CD14-positive monocyte (primary cell): Measurements from ENCODE around the gene KIRREL3. TPM values are rescaled to one million over a fixed set of nuclear protein-coding genes. Genes with fewer than 3 reads are reported as not detected.

Source experiments
- DNase-seq, 3 donors: peaks; one replicate each; pipeline ENCODE4 v3.0.0-alpha.2; 2011 to 2022
- H2AFZ ChIP-seq: 2 replicates; pipeline ENCODE4 v1.6.0; 2012; ENCODE audit warnings: mild to moderate bottlenecking, low read depth, low read length, inconsistent platforms; ENCODE audit not compliant: insufficient read depth, poor library complexity, severe bottlenecking
- H3K27ac ChIP-seq, 2 donors: 1 replicate in 1 of 2; 2 replicates in 1 of 2; pipeline ENCODE4 v1.5.1; 2012 to 2013; ENCODE audit warnings: low read length in 2 of 2, control low read depth in 1 of 2, inconsistent platforms in 1 of 2, low read depth in 1 of 2, mild to moderate bottlenecking in 1 of 2
- H3K27me3 ChIP-seq, 2 donors: one replicate each; pipeline versions ENCODE4 v1.6.0 to v1.6.1; 2011 to 2013; ENCODE audit warnings: low read length in 2 of 2; ENCODE audit not compliant: control insufficient read depth in 2 of 2, insufficient read depth in 2 of 2
- H3K36me3 ChIP-seq, 2 donors: replicated peaks in 1 of 2; 1 replicate in 1 of 2; 2 replicates in 1 of 2; pipeline versions ENCODE4 v1.5.1 to v1.6.1; 2012 to 2013; ENCODE audit warnings: low read length in 2 of 2, control low read depth in 1 of 2, inconsistent platforms in 1 of 2, mild to moderate bottlenecking in 1 of 2; ENCODE audit not compliant: insufficient read depth in 2 of 2, control insufficient read depth in 1 of 2
- H3K4me1 ChIP-seq, 2 donors: 1 replicate in 1 of 2; 2 replicates in 1 of 2; pipeline versions ENCODE4 v1.5.1 to v1.6.1; 2012 to 2013; ENCODE audit warnings: low read length in 2 of 2, control low read depth in 1 of 2, inconsistent platforms in 1 of 2, mild to moderate bottlenecking in 1 of 2, moderate library complexity in 1 of 2; ENCODE audit not compliant: insufficient read depth in 2 of 2, control insufficient read depth in 1 of 2
- H3K4me2 ChIP-seq: replicated peaks from 2 replicates; pipeline ENCODE3; 2012; ENCODE audit warnings: low read length, moderate library complexity, mild to moderate bottlenecking; ENCODE audit not compliant: poor library complexity, severe bottlenecking; ENCODE audit errors: extremely low read depth
- H3K4me3 ChIP-seq, 3 experiments: fragments of 200-600 bp in 1 of 3; sonication (generic) in 1 of 3; replicated peaks in 1 of 3; 1 replicate in 2 of 3; 2 replicates in 1 of 3; pipeline ENCODE4 v1.5.1; 2011 to 2013; ENCODE audit warnings: low read length in 3 of 3, mild to moderate bottlenecking in 3 of 3, control low read depth in 2 of 3, low read depth in 2 of 3, inconsistent platforms in 1 of 3, moderate library complexity in 1 of 3
- H3K79me2 ChIP-seq: 2 replicates; pipeline ENCODE4 v1.6.0; 2012; ENCODE audit warnings: mild to moderate bottlenecking, control low read depth, inconsistent platforms, low read length, moderate library complexity; ENCODE audit not compliant: insufficient read depth
- H3K9ac ChIP-seq: 2 replicates; pipeline ENCODE4 v1.6.0; 2017; ENCODE audit warnings: low read length, mild to moderate bottlenecking; ENCODE audit not compliant: insufficient read depth, poor library complexity, severe bottlenecking
- H3K9me3 ChIP-seq, 2 donors: replicated peaks in 1 of 2; 1 replicate in 1 of 2; 2 replicates in 1 of 2; pipeline versions ENCODE4 v1.5.1 to v1.6.1; 2012 to 2013; ENCODE audit warnings: low read length in 2 of 2, control low read depth in 1 of 2; ENCODE audit not compliant: control insufficient read depth in 1 of 2, insufficient read depth in 1 of 2
- H4K20me1 ChIP-seq: 2 replicates; pipeline ENCODE4 v1.6.0; 2012; ENCODE audit warnings: mild to moderate bottlenecking, low read length, control low read depth, moderate library complexity; ENCODE audit not compliant: insufficient read depth
- H3K27ac Mint-ChIP-seq, 7 donors: one replicate each; pipeline ENCODE4 v1.8.0; 2020; ENCODE audit warnings: mild to moderate bottlenecking in 7 of 7, mixed read lengths in 7 of 7, moderate library complexity in 6 of 7, inconsistent platforms in 2 of 7
- H3K27me3 Mint-ChIP-seq, 3 donors: one replicate each; pipeline ENCODE4 v1.8.0; 2021 to 2022; ENCODE audit warnings: low read depth in 3 of 3, mild to moderate bottlenecking in 3 of 3, mixed read lengths in 3 of 3, moderate library complexity in 3 of 3, inconsistent platforms in 1 of 3
- H3K36me3 Mint-ChIP-seq, 2 donors: one replicate each; pipeline ENCODE4 v1.8.0; 2020; ENCODE audit warnings: mixed read lengths in 2 of 2, inconsistent platforms in 1 of 2, mild to moderate bottlenecking in 1 of 2
- H3K4me1 Mint-ChIP-seq: one replicate; pipeline ENCODE4 v1.8.0; 2020; ENCODE audit warnings: mild to moderate bottlenecking, mixed read lengths
- H3K4me3 Mint-ChIP-seq, 2 donors: one replicate each; pipeline ENCODE4 v1.8.0; 2020; ENCODE audit warnings: mild to moderate bottlenecking in 2 of 2, mixed read lengths in 2 of 2, moderate library complexity in 1 of 2
- H3K9me3 Mint-ChIP-seq, 7 donors: one replicate each; pipeline ENCODE4 v1.8.0; 2020 to 2022; ENCODE audit warnings: mixed read lengths in 7 of 7, mild to moderate bottlenecking in 6 of 7, moderate library complexity in 6 of 7, inconsistent platforms in 2 of 7
- WGBS: methylation state at CpG from one replicate; pipeline ENCODE4 v1.1.5; 2013; ENCODE audit warnings: missing lambda C conversion rate; ENCODE audit not compliant: insufficient coverage; 5-methylcytosine and 5-hydroxymethylcytosine counted together
- intact Hi-C, 2 donors: fragments of 100-400 bp; cut with micrococcal nuclease; formaldehyde crosslinking; loops; one replicate each; pipeline versions ENCODE4 v1.15.0 to v1.15.1; 2023
- polyA plus RNA-seq, 3 donors: library from polyadenylated mRNA; depleted of rRNA in 1 of 3; unstranded in 2 of 3; stranded (reverse) in 1 of 3; fragments of 300-500 nt in 2 of 3; fragments of >200 nt in 1 of 3; fragmentation: Illumina TruSeq in 2 of 3; gene quantifications; 1 replicate in 2 of 3; 2 replicates in 1 of 3; pipeline ENCODE4 v1.2.3, GENCODE V29; 2012 to 2021
- TF ChIP-seq, protein P1 (sequence below): fragments of 200-600 bp; IDR thresholded peaks from one replicate; pipeline ENCODE4 v1.8.0; 2022; ENCODE audit warnings: antibody characterized with exemption, mild to moderate bottlenecking

Gene KIRREL3
- polyA plus RNA-seq, 3 donors = not detected

GRCh38 chr11:126948563-126948962 lies 52.0 kb downstream of the KIRREL3 start:
- no peak overlapping the region for H3K4me3 ChIP-seq
- no peaks in the 10 kb centered on the region for H3K4me1 ChIP-seq
- H3K36me3 ChIP-seq = no peaks in the 10 kb centered on the region
- H3K9me3 ChIP-seq = no peaks in the 10 kb centered on the region
- H3K27me3 ChIP-seq = no peaks in the 10 kb centered on the region
- no peak overlapping the region for H3K4me2 ChIP-seq
- intact Hi-C loops = no loop called here
- H3K36me3 Mint-ChIP-seq = no peaks in the 10 kb centered on the region
- no peak overlapping the region for H3K27ac ChIP-seq
- no peaks in the 10 kb centered on the region for H3K79me2 ChIP-seq
- no peak overlapping the region for H2AFZ ChIP-seq
- DNase-seq = no peak
- H3K4me1 Mint-ChIP-seq = no peaks in the 10 kb centered on the region
- no peaks in the 10 kb centered on the region for H4K20me1 ChIP-seq
- H3K4me3 Mint-ChIP-seq = no peak overlapping the region
- H3K9me3 Mint-ChIP-seq = peaks cover 0 to 2% (median 0%) of the 10 kb centered on the region in 7 donors
- no peak overlapping the region for H3K27ac Mint-ChIP-seq
- H3K9ac ChIP-seq = no peak overlapping the region
- TF ChIP-seq, protein P1, sequence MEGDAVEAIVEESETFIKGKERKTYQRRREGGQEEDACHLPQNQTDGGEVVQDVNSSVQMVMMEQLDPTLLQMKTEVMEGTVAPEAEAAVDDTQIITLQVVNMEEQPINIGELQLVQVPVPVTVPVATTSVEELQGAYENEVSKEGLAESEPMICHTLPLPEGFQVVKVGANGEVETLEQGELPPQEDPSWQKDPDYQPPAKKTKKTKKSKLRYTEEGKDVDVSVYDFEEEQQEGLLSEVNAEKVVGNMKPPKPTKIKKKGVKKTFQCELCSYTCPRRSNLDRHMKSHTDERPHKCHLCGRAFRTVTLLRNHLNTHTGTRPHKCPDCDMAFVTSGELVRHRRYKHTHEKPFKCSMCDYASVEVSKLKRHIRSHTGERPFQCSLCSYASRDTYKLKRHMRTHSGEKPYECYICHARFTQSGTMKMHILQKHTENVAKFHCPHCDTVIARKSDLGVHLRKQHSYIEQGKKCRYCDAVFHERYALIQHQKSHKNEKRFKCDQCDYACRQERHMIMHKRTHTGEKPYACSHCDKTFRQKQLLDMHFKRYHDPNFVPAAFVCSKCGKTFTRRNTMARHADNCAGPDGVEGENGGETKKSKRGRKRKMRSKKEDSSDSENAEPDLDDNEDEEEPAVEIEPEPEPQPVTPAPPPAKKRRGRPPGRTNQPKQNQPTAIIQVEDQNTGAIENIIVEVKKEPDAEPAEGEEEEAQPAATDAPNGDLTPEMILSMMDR = no peak
- WGBS = no CpG with 5 or more reads among the region's 1 CpG
- peaks cover 2 to 9% (median 3%) of the 10 kb centered on the region in 3 donors for H3K27me3 Mint-ChIP-seq

DNA sequence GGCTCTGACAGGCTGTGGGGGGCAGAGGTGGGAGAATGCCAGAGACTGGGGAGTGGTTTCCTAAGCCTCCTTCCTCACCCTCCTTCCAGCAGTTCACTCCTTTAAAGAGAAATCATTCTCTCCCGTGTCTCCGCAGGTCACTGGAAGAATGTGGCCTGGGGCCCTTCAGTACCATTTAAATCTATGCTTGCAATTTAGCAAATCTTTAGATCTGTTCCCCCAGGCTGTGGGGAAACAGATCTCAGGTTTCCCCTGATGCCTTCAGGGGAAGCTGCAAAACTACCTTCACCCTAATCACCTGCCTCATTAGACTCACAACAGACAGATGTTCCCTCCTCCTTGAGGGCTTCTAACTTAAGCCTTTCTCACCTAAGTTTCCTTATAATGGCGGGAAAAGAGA lies 55.3 kb downstream of the KIRREL3 start:
- no peak for DNase-seq
- no peak overlapping the region for H3K4me3 Mint-ChIP-seq
- no peaks in the 10 kb centered on the region for H3K9me3 Mint-ChIP-seq
- WGBS = 75% methylated on average over 2 of the region's 3 CpGs
- H3K4me1 Mint-ChIP-seq = no peaks in the 10 kb centered on the region
- intact Hi-C loops = no loop called here
- H3K9me3 ChIP-seq = no peaks in the 10 kb centered on the region
- no peak overlapping the region for H3K27ac ChIP-seq
- no peak overlapping the region for H3K4me2 ChIP-seq
- H3K27me3 ChIP-seq = no peaks in the 10 kb centered on the region
- H3K79me2 ChIP-seq = no peaks in the 10 kb centered on the region
- no peak overlapping the region for H3K27ac Mint-ChIP-seq
- peaks cover 3 to 4% (median 3%) of the 10 kb centered on the region in 3 donors for H3K27me3 Mint-ChIP-seq
- H3K4me1 ChIP-seq = no peaks in the 10 kb centered on the region
- no peak overlapping the region for H3K4me3 ChIP-seq
- H3K36me3 ChIP-seq = no peaks in the 10 kb centered on the region
- TF ChIP-seq, protein P1 = no peak
- H3K36me3 Mint-ChIP-seq = no peaks in the 10 kb centered on the region
- no peak overlapping the region for H3K9ac ChIP-seq
- H2AFZ ChIP-seq = no peak overlapping the region
- H4K20me1 ChIP-seq = no peaks in the 10 kb centered on the region
